ENCODE data around the gene THBS3.

Gene THBS3

DNA sequence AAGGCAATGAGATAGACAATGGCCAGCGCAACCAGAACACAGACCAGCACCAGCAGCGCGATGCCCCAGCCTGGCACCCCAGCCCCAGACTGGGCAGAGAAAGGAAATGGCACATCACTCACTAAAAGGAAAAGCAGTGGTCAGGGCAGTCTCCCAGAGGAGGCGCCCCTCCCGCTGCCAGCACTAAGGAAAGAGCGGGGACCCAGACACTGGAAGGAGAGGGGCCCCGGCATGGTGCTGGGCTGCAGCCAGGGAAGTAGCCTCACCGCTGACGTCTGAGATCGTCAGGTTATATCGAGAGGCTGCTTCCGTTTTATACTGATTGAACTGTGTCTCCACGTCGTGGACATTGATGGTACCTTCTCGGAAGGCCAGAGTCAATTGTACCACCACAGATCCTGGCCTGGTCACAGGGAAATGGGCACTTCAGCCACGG is 20.2 kb downstream of the THBS3 start:
- no peak for DNase-seq (ENCODE audit: low spot score)

DNA sequence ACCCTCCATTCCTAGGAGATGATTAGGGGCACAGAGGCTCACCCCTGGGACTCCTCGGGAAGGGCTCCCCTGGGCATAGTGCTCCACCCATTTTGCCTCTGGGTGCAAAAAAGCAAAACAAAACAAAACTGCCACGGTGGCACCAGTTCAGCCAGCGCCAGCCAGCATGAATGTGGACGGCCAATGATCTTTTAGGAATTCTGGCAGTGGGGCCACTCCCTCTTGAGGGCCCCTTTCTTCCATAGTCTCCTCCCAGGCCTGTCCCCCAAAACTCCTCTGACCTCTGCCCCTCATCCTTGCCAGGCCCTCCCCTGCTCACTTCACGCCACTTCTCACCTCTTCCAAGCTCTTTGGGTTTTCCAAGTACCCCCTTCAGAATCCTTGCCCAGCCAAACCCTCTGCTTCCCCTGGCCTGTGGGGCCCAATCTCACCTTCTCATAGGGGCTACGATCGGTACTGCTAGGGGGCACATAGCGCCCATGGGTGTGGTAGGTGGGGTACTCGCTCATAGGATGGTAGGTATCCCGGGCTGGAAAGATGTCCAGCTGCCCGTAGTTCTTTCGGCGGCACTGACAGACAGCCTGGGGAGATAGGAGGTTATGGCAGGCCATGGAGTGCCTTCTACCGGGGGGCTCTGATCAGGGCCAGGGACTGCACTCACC is 20.8 kb downstream of the THBS3 start:
- DNase-seq (ENCODE audit: low spot score) = no peak

DNA sequence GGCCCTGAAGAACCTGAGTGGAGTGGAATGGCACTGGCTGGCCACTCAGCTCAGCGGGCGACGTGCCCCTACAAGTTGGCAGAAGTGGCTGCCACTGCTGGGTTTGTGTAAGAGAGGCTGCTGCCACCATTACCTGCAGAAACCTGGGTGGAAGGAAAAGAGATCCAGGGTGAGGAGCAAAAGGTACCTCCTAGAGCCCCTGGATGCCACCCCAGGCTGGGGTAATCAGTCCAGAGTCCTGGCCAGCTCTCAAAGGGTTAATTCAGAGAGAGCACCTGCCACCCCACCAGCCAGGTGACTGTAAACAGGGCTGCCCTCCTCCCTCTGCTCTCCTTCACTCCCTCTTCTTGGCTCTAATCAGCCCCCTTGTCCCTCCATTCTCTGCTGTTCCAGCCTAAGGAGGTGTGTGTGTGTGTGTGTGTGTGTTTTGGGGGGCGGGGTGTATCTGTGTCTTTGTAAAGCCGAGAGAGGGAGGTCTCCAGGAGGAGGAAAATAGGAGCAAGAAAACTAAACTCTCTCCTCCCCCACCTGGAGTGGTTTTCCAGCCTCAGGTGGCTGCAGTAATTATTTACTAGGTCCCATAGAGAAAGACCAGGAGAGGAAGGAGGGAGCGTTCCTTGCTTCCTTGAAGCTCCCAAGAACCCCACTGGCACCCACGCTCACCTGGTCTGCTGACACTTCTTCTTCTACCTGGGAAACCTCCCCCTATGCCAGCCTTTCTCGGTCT is 21.5 kb downstream of the THBS3 start:
- peak; percentile 69 for DNase-seq (ENCODE audit: low spot score)

DNA sequence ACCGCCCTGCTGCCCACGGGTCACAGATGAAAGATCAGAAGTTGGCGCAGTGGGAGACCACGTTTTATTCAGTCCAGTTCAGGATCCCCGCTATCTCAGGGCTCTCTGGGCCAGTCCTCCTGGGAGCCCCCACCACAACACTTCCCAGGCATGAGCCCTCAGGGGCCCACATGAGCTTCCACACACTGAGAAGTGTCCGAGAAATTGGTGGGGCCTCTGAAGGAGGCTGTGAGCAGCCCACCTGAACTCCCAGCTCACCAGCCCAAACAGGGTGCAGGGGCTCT is 22.0 kb downstream of the THBS3 start:
- no peak for DNase-seq (ENCODE audit: low spot score)

DNA sequence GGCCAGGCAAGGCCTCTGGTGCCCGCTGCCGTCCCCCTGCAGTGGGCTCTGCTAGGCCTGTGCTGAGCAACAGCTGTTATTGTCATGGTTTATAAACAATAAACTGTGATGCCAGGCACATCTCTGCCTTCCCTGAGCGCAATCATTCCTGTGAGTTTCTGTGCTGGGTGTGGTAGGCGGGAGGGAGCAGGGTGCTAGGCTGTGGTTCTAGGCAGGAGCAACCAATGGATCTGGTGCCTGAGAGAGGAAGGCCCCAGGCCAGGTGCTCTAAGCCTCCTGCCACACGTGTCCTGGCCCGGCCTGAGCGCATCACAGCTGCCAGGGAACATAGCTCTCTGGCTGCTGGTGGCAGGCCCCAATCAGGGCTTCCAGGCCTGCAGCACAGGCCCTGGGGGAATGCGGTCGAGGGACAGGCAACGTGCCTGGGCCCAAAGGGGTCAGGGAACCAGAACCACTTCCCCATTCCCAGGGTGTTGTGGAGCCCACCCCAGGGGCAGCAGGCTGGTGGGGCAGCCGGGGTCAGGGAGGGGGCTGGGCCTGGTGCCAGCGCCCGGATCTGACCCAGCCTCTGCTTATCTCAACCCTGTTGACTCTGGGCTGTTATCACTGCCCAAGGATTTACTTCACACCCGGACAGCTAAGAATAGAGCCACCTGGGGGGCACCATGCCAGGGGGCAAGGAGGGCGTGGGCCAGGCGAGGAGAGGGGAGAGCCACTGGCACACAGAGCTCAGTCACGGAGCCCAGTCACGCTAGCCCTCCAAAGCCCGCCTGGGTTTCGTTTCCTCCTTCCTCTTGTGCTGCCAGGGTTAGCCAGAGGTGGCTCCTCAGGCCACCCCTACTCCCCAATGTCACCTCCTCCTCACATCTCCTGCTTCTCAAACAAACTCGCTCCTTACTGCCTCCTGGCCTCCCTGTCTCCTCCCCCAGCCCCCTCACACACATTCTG is 22.6 kb downstream of the THBS3 start:
- DNase-seq (ENCODE audit: low spot score) = peak; percentile 65

DNA sequence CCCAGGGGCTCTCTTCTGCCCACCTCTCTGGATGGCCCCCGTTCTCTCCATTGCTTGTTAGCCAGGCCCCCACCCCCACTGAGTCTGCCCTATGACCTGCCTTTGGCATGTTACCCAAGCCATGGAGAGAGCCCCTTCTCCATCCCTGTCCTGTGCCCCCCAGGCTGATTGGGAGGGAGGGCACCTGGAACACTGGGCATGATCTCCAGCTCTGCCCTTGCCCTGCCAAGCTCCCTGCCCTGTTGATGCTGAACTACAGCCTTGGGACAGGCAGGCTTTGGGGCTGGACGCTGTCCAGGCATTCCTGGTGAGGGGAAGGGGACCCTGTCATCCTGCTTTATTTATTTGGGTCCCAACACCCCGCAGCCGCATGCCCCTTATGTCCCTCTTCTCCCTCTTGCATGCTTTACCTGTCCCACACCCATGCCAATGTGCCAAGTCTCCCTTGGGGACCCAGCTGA is 23.3 kb downstream of the THBS3 start:
- DNase-seq (ENCODE audit: low spot score) = no peak

DNA sequence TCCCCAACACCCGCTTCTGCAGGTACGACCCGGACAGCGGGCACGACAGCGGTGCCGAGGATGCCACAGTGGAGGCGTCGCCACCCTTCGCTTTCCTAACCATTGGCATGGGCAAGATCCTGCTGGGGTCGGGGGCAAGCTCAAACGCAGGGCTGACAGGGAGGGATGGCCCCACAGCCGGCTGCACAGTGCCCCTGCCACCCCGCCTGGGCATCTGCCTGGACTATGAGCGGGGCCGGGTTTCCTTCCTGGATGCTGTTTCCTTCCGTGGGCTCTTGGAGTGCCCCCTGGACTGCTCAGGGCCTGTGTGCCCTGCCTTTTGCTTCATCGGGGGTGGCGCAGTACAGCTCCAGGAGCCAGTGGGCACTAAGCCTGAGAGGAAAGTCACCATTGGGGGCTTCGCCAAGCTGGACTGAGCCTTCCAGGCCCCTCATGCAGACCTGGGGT is 23.9 kb downstream of the THBS3 start:
- DNase-seq (ENCODE audit: low spot score) = no peak

DNA sequence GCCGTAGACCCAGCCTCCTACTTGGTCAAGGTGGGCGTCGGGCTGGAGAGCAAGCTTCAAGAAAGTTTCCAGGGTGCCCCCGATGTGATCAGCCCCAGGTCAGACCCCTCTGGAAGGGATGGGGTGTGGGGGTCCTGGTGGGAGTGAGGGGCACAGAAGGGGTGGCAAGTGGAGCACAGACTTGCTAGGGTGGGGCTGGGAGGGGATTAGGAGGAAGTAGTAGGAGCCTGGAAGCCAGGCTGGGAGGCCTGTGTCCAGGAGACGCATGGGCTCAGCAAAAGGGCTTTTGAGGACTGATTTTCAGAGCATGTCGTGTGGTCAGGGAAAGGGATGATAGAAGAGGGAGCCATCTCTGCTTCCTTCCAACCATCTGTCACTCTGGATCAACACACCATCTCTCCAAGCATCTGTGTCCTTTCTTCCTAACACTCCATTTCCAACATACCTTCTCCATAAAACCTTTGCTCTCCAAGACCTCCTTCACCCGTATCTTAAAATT is 25.6 kb downstream of the THBS3 start:
- DNase-seq (ENCODE audit: low spot score) = no peak

DNA sequence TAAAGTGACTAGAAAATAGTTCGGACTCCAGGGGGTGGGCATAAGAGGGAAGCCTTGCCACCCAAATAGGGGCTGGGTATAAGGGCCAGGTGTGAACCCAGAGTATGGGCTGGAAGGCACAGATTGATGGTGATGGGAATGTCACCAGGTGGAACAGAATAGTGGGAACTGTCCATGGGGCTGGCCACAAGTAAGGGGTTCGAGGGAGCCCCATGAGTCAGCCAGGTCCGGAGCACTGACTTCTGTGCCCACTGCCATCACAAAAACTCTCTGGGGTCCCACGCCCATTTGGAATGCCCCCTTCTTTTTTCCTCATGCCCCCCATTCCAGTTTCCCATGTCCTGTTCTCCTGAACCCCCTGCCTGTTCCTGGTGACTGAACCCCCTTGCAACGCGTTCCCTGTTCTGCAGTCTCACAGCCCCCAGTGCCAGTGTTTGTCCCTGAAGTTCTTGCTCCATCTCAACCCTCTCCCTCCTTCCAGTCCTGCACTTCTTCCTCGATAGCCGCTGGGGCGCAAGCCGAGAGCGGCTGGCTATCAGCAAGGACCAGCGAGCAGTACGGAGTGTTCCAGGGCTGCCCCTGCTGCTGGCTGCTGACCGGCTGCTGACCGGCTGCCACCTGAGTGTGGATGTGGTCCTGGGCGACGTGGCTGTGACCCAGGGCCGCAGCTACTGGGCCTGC is 26.2 kb downstream of the THBS3 start:
- DNase-seq (ENCODE audit: low spot score) = no peak

DNA sequence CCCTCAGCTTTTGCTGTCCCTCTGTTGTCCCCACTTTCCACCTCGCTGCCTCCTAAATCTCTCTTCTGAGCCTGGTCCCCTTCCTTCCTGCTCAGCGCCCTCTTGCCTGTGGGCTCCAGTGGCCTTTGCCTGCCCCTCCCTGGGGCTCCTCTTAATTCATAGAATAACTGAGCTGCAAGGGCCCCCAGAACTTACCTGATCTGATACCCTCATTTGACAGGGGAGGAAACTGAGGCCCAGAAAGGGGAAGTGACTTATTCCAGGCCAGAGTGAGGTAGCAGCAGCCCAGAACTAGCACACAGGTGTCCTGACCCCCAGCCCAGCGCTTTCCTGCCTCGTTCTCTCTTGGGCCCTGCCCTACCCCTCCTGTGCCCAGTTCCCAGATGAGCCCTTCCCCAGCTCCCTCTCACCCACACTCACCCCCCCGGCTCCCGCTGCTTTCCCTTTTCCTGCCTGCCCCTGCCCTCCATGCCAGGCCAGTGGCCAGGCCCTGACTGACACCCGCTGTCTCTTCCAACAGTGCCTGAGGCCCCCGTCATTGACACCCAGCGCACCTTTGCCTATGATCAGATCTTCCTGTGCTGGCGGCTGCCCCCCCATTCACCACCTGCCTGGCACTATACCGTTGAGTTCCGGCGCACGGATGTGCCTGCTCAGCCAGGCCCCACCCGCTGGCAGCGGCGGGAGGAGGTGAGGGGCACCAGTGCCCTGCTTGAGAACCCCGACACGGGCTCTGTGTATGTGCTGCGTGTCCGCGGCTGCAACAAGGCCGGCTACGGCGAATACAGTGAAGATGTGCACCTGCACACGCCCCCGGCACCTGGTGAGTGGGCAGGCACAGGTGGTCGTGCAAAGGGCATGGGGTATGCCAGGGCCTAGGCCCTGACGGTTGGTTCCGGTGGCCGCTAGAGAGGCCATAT is 28.3 kb downstream of the THBS3 start:
- DNase-seq (ENCODE audit: low spot score) = no peak

DNA sequence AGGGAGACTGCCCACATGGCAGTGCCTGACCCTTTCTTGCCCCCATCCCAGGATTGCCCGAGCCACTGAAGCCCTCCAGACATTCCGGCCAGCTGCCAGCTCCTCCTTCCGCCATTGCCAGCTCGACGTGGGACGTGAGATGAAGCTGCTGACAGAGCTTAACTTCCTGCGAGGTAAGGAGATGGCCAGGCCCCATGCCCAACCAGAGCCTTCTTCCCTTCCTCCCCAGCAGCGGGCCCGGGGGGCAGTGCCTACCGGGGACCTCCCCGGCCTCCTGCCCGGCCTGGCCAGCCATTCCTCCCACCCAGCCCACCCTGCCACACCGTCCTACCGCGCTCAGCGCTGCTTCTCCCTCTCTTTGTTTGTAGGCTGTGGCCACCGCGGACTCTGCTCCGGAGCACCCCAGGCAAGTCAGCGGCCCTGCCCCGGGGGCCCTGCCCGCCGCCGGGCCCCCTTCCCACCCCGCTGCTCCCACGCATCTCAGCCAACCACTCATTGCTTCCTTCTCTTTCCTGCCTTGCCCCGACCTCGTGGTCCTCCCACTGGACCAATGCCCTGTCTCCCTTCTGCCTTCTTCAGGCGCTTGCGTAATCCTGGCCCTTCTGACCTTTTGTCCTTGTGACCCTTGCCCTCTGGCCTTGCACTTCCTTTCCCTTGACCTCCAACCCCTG is 29.1 kb downstream of the THBS3 start:
- no peak for DNase-seq (ENCODE audit: low spot score)

DNA sequence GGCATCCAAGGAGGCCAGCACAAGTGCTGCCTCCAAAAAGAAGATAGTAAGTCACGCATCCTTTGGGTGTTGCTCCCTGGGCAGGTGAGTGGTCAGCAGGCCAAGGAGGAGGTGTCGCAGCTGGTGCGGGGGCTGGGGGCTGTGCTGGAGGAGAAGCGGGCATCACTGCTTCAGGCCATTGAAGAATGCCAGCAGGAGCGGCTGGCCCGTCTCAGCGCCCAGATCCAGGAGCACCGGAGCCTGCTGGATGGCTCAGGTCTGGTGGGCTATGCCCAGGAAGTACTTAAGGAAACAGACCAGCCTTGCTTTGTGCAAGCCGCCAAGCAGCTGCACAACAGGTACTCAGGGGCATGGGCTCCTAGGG is 29.8 kb downstream of the THBS3 start:
- DNase-seq (ENCODE audit: low spot score) = no peak

DNA sequence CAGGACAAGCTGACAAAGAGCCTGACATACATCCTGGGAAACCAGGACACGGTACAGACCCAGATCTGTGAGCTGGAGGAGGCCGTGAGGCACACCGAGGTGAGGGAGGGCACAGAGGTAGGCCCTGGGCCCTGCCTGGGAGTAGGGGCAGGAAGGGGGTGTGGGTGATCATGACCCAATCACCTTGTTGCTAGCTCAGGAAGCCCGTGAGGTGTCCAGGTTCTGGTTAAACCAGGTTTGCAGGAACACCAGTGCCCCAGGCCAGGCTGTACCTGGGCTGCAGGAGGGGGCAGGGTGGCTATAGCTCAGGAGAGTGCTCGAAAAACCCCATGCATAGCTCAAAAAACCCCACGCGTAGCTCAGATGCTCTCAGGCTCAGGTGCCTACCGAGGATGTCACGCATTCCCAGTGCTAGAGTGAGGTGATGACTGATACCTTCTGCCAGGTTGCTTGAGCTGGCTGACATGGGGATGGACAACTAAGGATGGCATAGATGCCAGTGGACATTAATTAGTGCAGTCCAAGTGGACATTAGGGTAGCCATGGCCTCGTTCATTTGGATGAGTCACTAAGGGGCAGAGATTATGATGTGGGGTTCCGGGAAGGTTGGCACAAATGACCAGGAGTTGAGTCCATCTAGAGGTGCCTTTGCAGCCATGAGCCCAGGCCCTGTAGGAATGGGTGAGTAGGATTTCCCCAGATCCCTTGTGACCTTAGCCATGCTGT is 30.3 kb downstream of the THBS3 start:
- DNase-seq (ENCODE audit: low spot score) = no peak

DNA sequence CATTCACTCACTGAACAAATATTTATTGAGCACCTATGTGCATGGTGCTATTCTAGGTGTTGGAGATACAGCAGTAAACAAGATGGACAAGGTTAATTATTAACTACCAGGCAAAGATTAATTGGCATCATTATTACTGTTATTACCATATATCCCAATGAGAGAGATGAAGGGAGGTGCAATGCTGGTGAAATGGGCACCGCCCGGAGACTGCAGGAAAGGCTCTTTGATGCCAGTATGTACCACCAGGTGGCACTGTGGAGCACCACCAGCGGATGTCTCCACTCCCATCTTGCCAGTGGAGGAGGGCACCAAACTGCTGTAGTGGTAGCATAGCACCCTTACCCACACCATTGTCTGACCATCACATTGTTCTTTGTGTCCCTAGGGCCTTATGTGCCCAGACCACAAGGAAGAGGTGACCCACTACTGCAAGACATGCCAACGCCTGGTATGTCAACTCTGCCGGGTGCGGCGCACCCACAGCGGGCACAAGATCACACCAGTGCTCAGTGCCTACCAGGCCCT is 31.1 kb downstream of the THBS3 start:
- DNase-seq (ENCODE audit: low spot score) = peak; percentile 80

DNA sequence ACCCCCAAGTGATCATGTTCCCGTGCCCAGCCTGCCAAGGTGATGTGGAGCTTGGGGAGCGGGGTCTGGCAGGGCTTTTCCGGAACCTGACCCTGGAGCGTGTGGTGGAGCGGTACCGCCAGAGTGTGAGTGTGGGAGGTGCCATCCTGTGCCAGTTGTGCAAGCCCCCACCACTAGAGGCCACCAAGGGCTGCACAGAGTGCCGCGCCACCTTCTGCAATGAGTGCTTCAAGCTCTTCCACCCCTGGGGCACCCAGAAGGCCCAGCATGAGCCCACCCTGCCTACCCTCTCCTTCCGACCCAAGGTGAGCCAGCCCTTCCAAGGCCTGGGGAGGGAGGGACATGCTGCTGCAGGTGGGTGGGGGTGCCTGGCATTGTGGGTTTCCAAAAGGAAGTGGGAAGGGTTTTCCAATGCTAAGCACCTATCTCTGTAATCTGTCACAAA is 31.7 kb downstream of the THBS3 start:
- no peak for DNase-seq (ENCODE audit: low spot score)

DNA sequence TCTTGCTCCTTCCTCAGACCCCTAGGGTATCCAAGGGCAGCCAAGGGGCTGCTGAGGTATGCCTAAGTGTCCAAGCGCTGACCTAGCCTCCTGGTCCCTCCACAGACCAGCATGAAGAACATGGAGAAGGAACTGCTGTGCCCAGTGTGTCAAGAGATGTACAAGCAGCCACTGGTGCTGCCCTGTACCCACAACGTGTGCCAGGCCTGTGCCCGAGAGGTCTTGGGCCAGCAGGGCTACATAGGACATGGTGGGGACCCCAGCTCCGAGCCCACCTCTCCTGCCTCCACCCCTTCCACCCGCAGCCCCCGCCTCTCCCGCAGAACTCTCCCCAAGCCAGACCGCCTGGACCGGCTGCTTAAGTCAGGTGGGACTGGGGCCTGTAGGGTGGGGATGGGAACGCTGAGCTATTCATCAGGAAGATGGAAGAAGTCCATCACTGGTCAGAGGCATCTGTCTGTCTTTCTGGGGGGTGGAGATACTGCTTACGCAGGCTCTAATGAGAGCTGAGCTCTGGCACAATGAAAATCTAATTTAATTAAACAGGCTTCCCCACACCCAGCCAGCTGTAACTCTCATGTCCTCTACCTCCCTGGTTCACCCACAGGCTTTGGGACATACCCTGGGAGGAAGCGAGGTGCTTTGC is 32.3 kb downstream of the THBS3 start:
- no peak for DNase-seq (ENCODE audit: low spot score)

DNA sequence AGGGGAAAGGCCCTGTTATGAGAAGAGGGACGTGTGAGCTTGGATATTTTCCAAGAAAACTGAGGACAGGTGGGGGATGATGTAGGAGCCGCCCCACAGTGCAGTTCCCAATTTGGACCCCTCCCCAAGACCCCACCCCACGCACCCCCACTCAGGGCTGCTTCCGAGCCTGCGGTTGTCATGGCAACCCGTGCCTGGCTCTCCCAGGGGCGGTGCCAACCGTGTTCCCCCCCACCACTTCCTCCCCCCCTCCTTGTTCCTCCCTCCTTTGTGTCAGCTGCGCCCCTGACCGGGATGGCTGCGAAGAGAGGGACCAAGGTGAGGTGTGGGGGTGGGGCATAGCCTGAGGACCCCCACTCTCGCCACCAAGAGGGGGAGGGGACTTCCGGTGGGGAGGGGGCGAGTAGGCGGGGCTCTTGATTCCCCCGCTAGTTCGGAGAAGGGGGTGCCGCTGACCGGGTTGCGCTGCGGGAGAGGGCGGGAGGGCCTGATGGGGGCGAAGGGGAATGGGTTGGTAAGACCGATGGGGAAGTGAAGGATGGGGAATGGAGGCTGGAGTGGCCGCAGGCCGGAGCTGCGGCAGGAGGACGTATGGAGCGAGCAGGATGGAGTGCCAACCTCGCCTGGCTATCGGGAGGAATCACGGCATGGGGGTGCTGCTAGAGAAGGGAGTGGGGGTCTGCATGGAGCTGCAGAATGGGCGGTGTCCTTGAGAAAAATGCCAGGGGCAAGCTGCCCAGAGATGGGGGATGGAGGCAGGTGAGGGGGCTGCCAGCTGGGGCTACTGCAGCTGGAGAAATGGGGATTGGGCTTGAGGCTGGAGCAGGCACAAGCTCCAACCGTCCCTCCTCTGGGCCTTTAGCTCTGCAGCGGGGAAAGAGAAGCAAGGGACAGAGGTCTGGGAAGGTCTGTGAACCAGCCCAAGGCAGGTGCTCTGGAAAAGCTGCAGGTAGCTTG is 33.1 kb downstream of the THBS3 start:
- peak; percentile 44 for DNase-seq (ENCODE audit: low spot score)

All from kidney tubule cell (primary cell).